ENCODE measurements around the gene ITPK1.

GRCh38 chr14:92961567-92961855 lies 154.2 kb downstream of the ITPK1 start:
- no peak for TF ChIP-seq PRDM2 (tag by site-specific recombination; IDR thresholded peaks at IDR 0.05; ENCODE audit: borderline replicate concordance)
- TF ChIP-seq, protein P1, sequence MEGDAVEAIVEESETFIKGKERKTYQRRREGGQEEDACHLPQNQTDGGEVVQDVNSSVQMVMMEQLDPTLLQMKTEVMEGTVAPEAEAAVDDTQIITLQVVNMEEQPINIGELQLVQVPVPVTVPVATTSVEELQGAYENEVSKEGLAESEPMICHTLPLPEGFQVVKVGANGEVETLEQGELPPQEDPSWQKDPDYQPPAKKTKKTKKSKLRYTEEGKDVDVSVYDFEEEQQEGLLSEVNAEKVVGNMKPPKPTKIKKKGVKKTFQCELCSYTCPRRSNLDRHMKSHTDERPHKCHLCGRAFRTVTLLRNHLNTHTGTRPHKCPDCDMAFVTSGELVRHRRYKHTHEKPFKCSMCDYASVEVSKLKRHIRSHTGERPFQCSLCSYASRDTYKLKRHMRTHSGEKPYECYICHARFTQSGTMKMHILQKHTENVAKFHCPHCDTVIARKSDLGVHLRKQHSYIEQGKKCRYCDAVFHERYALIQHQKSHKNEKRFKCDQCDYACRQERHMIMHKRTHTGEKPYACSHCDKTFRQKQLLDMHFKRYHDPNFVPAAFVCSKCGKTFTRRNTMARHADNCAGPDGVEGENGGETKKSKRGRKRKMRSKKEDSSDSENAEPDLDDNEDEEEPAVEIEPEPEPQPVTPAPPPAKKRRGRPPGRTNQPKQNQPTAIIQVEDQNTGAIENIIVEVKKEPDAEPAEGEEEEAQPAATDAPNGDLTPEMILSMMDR (tag by site-specific recombination; IDR thresholded peaks at IDR 0.05), result no peak
- no peak for TF ChIP-seq ZBTB6 (tag by site-specific recombination; IDR thresholded peaks at IDR 0.05)
- TF ChIP-seq MZF1 (tag by site-specific recombination; IDR thresholded peaks at IDR 0.05; ENCODE audit: borderline replicate concordance), result no peak
- no peak for TF ChIP-seq ZFP37 (tag by site-specific recombination; IDR thresholded peaks at IDR 0.05)
- no peak for TF ChIP-seq KLF9 (tag by site-specific recombination; IDR thresholded peaks at IDR 0.05; ENCODE audit: low read depth)
- no peak for TF ChIP-seq ZNF426 (tag by site-specific recombination; IDR thresholded peaks at IDR 0.05)
- no peak for TF ChIP-seq ZNF514 (tag by site-specific recombination; IDR thresholded peaks at IDR 0.05)
- TF ChIP-seq ZFP41 (tag by site-specific recombination; IDR thresholded peaks at IDR 0.05; ENCODE audit: borderline replicate concordance), result no peak
- TF ChIP-seq, protein P2, sequence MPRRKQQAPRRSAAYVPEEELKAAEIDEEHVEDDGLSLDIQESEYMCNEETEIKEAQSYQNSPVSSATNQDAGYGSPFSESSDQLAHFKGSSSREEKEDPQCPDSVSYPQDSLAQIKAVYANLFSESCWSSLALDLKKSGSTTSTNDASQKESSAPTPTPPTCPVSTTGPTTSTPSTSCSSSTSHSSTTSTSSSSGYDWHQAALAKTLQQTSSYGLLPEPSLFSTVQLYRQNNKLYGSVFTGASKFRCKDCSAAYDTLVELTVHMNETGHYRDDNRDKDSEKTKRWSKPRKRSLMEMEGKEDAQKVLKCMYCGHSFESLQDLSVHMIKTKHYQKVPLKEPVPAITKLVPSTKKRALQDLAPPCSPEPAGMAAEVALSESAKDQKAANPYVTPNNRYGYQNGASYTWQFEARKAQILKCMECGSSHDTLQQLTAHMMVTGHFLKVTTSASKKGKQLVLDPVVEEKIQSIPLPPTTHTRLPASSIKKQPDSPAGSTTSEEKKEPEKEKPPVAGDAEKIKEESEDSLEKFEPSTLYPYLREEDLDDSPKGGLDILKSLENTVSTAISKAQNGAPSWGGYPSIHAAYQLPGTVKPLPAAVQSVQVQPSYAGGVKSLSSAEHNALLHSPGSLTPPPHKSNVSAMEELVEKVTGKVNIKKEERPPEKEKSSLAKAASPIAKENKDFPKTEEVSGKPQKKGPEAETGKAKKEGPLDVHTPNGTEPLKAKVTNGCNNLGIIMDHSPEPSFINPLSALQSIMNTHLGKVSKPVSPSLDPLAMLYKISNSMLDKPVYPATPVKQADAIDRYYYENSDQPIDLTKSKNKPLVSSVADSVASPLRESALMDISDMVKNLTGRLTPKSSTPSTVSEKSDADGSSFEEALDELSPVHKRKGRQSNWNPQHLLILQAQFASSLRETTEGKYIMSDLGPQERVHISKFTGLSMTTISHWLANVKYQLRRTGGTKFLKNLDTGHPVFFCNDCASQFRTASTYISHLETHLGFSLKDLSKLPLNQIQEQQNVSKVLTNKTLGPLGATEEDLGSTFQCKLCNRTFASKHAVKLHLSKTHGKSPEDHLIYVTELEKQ (tag by site-specific recombination; IDR thresholded peaks at IDR 0.05; ENCODE audit: borderline replicate concordance), result no peak
- TF ChIP-seq ZNF768 (tag by site-specific recombination; IDR thresholded peaks at IDR 0.05), result no peak
- TF ChIP-seq ZNF138 (tag by site-specific recombination; IDR thresholded peaks at IDR 0.05; ENCODE audit: borderline replicate concordance), result no peak
